H1 (cell line): Measurements from ENCODE around the gene BTBD9. TPM values are rescaled to one million over a fixed set of nuclear protein-coding genes. Genes with fewer than 3 reads are reported as not detected.

Experiments used
- CTCF ChIA-PET: fragments of 300-600 bp; sonication (Branson Sonifier 250); formaldehyde crosslinking; loops from one replicate; lab custom pipeline; 2021; ENCODE audit not compliant: partially characterized antibody; lab: Charles Lee
- POLR2A ChIA-PET: fragments of 300-600 bp; sonication (Branson Sonifier 250); formaldehyde crosslinking; loops from one replicate; lab custom pipeline; 2021; ENCODE audit warnings: inconsistent platforms; ENCODE audit not compliant: partially characterized antibody; lab: Charles Lee
- DNase-seq, 2 experiments: peaks; one replicate each; pipeline versions ENCODE4 v3.0.0 to v3.0.0-alpha.2; 2010 to 2022; ENCODE audit warnings: low spot score in 2 of 2, low read depth in 1 of 2, mixed read lengths in 1 of 2
- FAIRE-seq: peaks from 2 replicates; lab custom pipeline; 2011; peaks lifted over from hg19 to GRCh38; lab: Jason Lieb, UNC
- H2AFZ ChIP-seq: 2 replicates; pipeline ENCODE4 v1.8.1; 2012; ENCODE audit warnings: low read length, inconsistent platforms
- H2AK5ac ChIP-seq: 2 replicates; pipeline ENCODE4 v1.6.1; 2013; ENCODE audit warnings: low read depth, low read length
- H2BK120ac ChIP-seq: replicated peaks from 2 replicates; pipeline ENCODE3; 2013; ENCODE audit warnings: low read depth, low read length, inconsistent platforms
- H2BK12ac ChIP-seq: 2 replicates; pipeline ENCODE4 v1.6.1; 2013; ENCODE audit warnings: low read depth, low read length
- H2BK15ac ChIP-seq: 2 replicates; pipeline ENCODE4 v1.6.1; 2013; ENCODE audit warnings: low read length
- H2BK20ac ChIP-seq: 2 replicates; pipeline ENCODE4 v1.6.1; 2013; ENCODE audit warnings: low read length
- H2BK5ac ChIP-seq: 2 replicates; pipeline ENCODE4 v1.6.1; 2013; ENCODE audit warnings: low read depth, low read length
- H3K14ac ChIP-seq: 2 replicates; pipeline ENCODE4 v1.6.1; 2013; ENCODE audit warnings: inconsistent platforms; ENCODE audit not compliant: insufficient read length
- H3K18ac ChIP-seq: 2 replicates; pipeline ENCODE4 v1.6.1; 2013; ENCODE audit warnings: low read length; ENCODE audit errors: extremely low read depth
- H3K23ac ChIP-seq: 2 replicates; pipeline ENCODE4 v1.6.1; 2013; ENCODE audit warnings: inconsistent platforms; ENCODE audit not compliant: insufficient read length
- H3K23me2 ChIP-seq: 2 replicates; pipeline ENCODE4 v1.6.1; 2013; ENCODE audit warnings: low read depth, low read length
- H3K27ac ChIP-seq: 2 replicates; pipeline ENCODE4 v1.6.1; 2011; ENCODE audit warnings: low read depth, low read length, inconsistent platforms
- H3K27me3 ChIP-seq, 4 experiments: replicated peaks in 1 of 4; 1 replicate in 1 of 4; 2 replicates in 3 of 4; pipeline versions ENCODE4 v1.6.1 to v1.8.1; 2011 to 2013; ENCODE audit warnings: low read length in 3 of 4, mild to moderate bottlenecking in 3 of 4, inconsistent platforms in 2 of 4, mixed read lengths in 2 of 4, moderate library complexity in 1 of 4; ENCODE audit not compliant: control insufficient read depth in 3 of 4, insufficient read depth in 3 of 4; ENCODE audit errors: extremely low read depth in 1 of 4
- H3K36me3 ChIP-seq, 4 experiments: 2 replicates each; pipeline versions ENCODE4 v1.6.1 to v1.8.1; 2011 to 2013; ENCODE audit warnings: mild to moderate bottlenecking in 4 of 4, low read length in 3 of 4, moderate library complexity in 2 of 4, control low read depth in 1 of 4, inconsistent platforms in 1 of 4; ENCODE audit not compliant: insufficient read depth in 4 of 4, control insufficient read depth in 2 of 4
- H3K4ac ChIP-seq: replicated peaks from 2 replicates; pipeline ENCODE3; 2013; ENCODE audit warnings: low read length, low read depth, mixed read lengths, inconsistent platforms; ENCODE audit not compliant: insufficient read length
- H3K4me1 ChIP-seq, 4 experiments: replicated peaks in 1 of 4; 1 replicate in 1 of 4; 2 replicates in 3 of 4; pipeline versions ENCODE4 v1.6.1 to v1.8.1; 2011 to 2013; ENCODE audit warnings: low read length in 3 of 4, inconsistent platforms in 2 of 4, mixed read lengths in 1 of 4; ENCODE audit not compliant: insufficient read depth in 4 of 4, control insufficient read depth in 3 of 4
- H3K4me2 ChIP-seq, 2 experiments: 2 replicates each; pipeline versions ENCODE4 v1.6.1 to v1.8.1; 2011 to 2013; ENCODE audit warnings: low read depth in 2 of 2, low read length in 2 of 2, control low read depth in 1 of 2, inconsistent platforms in 1 of 2, mild to moderate bottlenecking in 1 of 2; ENCODE audit not compliant: insufficient read depth in 1 of 2
- H3K4me3 ChIP-seq, 4 experiments: fragments of 200-600, 300-600 bp in 1 of 4; sonication (generic), shearing (Covaris generic), sonication (Bioruptor Twin) in 1 of 4; 2 replicates each; pipeline versions ENCODE4 v1.5.1 to v1.8.1; 2011 to 2016; ENCODE audit warnings: low read length in 4 of 4, low read depth in 3 of 4, control low read depth in 2 of 4, inconsistent platforms in 2 of 4, mild to moderate bottlenecking in 2 of 4, mixed read lengths in 1 of 4, moderate library complexity in 1 of 4; ENCODE audit not compliant: insufficient read depth in 2 of 4; ENCODE audit errors: extremely low read depth in 1 of 4
- H3K56ac ChIP-seq: replicated peaks from 2 replicates; pipeline ENCODE3; 2013; ENCODE audit warnings: low read depth, mild to moderate bottlenecking, mixed read lengths, low read length, inconsistent platforms; ENCODE audit not compliant: insufficient read length
- H3K79me1 ChIP-seq: 2 replicates; pipeline ENCODE4 v1.6.1; 2013; ENCODE audit warnings: low read depth, low read length, control low read depth
- H3K79me2 ChIP-seq, 2 experiments: 2 replicates each; pipeline versions ENCODE4 v1.6.1 to v1.8.1; 2012 to 2013; ENCODE audit warnings: low read length in 2 of 2, mild to moderate bottlenecking in 2 of 2, inconsistent platforms in 1 of 2; ENCODE audit not compliant: insufficient read depth in 2 of 2, control insufficient read depth in 1 of 2
- H3K9ac ChIP-seq, 4 experiments: replicated peaks in 1 of 4; 1 replicate in 1 of 4; 2 replicates in 3 of 4; pipeline versions ENCODE4 v1.6.1 to v1.8.1; 2011 to 2013; ENCODE audit warnings: low read depth in 3 of 4, low read length in 3 of 4, control low read depth in 2 of 4, mild to moderate bottlenecking in 2 of 4, moderate library complexity in 2 of 4, inconsistent platforms in 1 of 4; ENCODE audit errors: extremely low read depth in 1 of 4
- H3K9me3 ChIP-seq, 2 experiments: 2 replicates each; pipeline versions ENCODE4 v1.6.1 to v1.8.1; 2012 to 2013; ENCODE audit warnings: mild to moderate bottlenecking in 2 of 2, moderate library complexity in 2 of 2, control low read depth in 1 of 2, inconsistent platforms in 1 of 2, low read depth in 1 of 2, low read length in 1 of 2, mixed read lengths in 1 of 2; ENCODE audit not compliant: insufficient read depth in 2 of 2
- H4K20me1 ChIP-seq, 2 experiments: replicated peaks in 1 of 2; 2 replicates each; pipeline versions ENCODE3 to v1.8.1; 2011 to 2013; ENCODE audit warnings: inconsistent platforms in 2 of 2, low read length in 2 of 2, mild to moderate bottlenecking in 1 of 2; ENCODE audit not compliant: insufficient read depth in 2 of 2, control insufficient read depth in 1 of 2
- H4K5ac ChIP-seq: 2 replicates; pipeline ENCODE4 v1.6.1; 2013; ENCODE audit warnings: low read length, low read depth, mixed read lengths, inconsistent platforms; ENCODE audit not compliant: insufficient read length
- H4K8ac ChIP-seq: 2 replicates; pipeline ENCODE4 v1.8.0; 2013; ENCODE audit warnings: mild to moderate bottlenecking, moderate library complexity, low read length, inconsistent platforms; ENCODE audit not compliant: insufficient read depth; ENCODE audit errors: extremely low read depth
- H4K91ac ChIP-seq: replicated peaks from 2 replicates; pipeline ENCODE3; 2013; ENCODE audit warnings: low read length, mixed read lengths, inconsistent platforms; ENCODE audit not compliant: insufficient read length
- FOSL1 ChIP-seq: IDR thresholded peaks from 2 replicates; pipeline ENCODE4 v1.6.1; 2011; ENCODE audit warnings: mild to moderate bottlenecking, low read depth, low read length, moderate library complexity; ENCODE audit not compliant: insufficient read depth
- PHF8 ChIP-seq: fragments of 200-600 bp; sonication (generic); conservative IDR thresholded peaks from 2 replicates; pipeline ENCODE4 v1.7.1; 2012; ENCODE audit warnings: low read depth, mild to moderate bottlenecking, inconsistent platforms, low read length, moderate library complexity
- POLR2A ChIP-seq, 2 experiments: IDR thresholded peaks; 1 replicate in 1 of 2; 2 replicates in 1 of 2; pipeline ENCODE4 v1.6.1; 2011; ENCODE audit warnings: low read depth in 2 of 2, low read length in 2 of 2, mild to moderate bottlenecking in 2 of 2; ENCODE audit errors: control extremely low read depth in 1 of 2
- ZNF274 ChIP-seq: IDR thresholded peaks from 2 replicates; pipeline ENCODE4 v1.7.0; 2012; ENCODE audit warnings: low read length, borderline replicate concordance; ENCODE audit errors: extremely low read depth
- WGBS, 2 experiments: shearing (Covaris generic) in 1 of 2; methylation state at CpG; one replicate each; pipeline versions ENCODE4 v1.1.6 to v1.1.7; 2013 to 2015; ENCODE audit warnings: low lambda C conversion rate in 2 of 2, mixed read lengths in 2 of 2, inconsistent platforms in 1 of 2, low coverage in 1 of 2, missing lambda C conversion rate in 1 of 2; ENCODE audit not compliant: insufficient replicate concordance in 2 of 2, insufficient coverage in 1 of 2, insufficient read length in 1 of 2; ENCODE audit errors: extremely low coverage in 1 of 2, missing lambda C conversion rate in 1 of 2; 5-methylcytosine and 5-hydroxymethylcytosine counted together
- polyA plus RNA-seq, 7 experiments: library from polyadenylated mRNA; depleted of rRNA in 3 of 7; stranded (reverse) in 5 of 7; unstranded in 2 of 7; fragments of >200 nt in 5 of 7; fragments of 200-250 nt in 2 of 7; gene quantifications; 1 replicate in 5 of 7; 2 replicates in 1 of 7; 4 replicates in 1 of 7; pipeline versions ENCODE4 v1.2.1 to v1.2.3, GENCODE V29; 2011 to 2013; ENCODE audit warnings: missing spikeins in 2 of 7, mixed read lengths in 2 of 7
- total RNA-seq: library from RNA; stranded (reverse); fragmentation: NEBNext Ultra II Directional; extraction: Animal tissue kit (Norgen Biotek cat#: 25700); gene quantifications from 2 replicates; pipeline ENCODE4 v1.2.1, GENCODE V29; 2021
- TF ChIP-seq, protein P1 (sequence below): IDR thresholded peaks from 2 replicates; pipeline ENCODE4 v1.6.1; 2012; ENCODE audit warnings: low read length, inconsistent platforms

The BTBD9 gene
- total and polyA plus RNA-seq, 2 of the 8 experiments (the other 6 are each of a cell fraction or from before 2014, with no cell fraction given): 0.92 to 4.1 TPM

DNA sequence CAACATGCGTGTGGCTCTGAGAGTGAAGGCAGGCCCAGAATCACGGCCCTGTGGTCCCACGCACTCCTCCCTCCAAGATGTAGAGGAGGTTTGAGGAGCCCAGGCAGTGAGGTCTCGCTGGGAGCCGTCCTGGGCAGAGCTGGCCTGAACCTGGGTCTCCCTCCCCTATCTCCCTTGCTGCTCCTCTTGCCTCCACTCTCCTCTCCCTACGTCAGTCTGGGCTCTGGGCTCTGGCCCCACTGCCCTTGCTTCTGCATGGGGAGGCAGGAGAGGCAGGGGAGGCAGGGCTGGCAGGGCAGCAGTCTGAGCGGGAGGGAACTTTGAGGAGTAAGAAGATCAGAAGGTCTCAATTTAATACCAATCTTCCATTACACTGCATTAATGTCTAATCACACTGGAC is 445.1 kb downstream of the BTBD9 start:
- Histone ChIP-seq H3K9ac (no peak overlapping the region), H3K79me1 (no peaks in the 10 kb centered on the region), H2BK5ac (no peak overlapping the region), H2BK120ac (no peak overlapping the region), H4K8ac (no peak overlapping the region), H3K23me2 (no peaks in the 10 kb centered on the region), H3K9me3 (no peaks in the 10 kb centered on the region), H4K20me1 (no peaks in the 10 kb centered on the region), H3K4me3 (no peak overlapping the region), H4K91ac (peak overlapping the region; percentile 1), H3K27ac (no peak overlapping the region), H3K4me2 (no peak overlapping the region), H3K36me3 (no peaks in the 10 kb centered on the region), H4K5ac (no peak overlapping the region), H3K23ac (no peak overlapping the region), H2BK20ac (no peak overlapping the region), H3K18ac (0 out of 2 replicates have a peak overlapping the region, but pooled peaks have one; percentile 52), H2AK5ac (no peak overlapping the region), H3K79me2 (no peaks in the 10 kb centered on the region), H3K4ac (no peak overlapping the region), H3K27me3 (no peaks in the 10 kb centered on the region), H2BK15ac (no peak overlapping the region), H2BK12ac (no peak overlapping the region), H3K14ac (no peak overlapping the region), H3K4me1 (peaks cover 6 to 20% (median 15%) of the 10 kb centered on the region in 4 experiments), H3K56ac (no peak overlapping the region), H2AFZ (no peak overlapping the region)
- CTCF ChIA-PET: interaction anchor here (1.1 to 2.1 kb wide), 4 partner anchors 17 to 376 kb away, joined by 3 to 6 read pairs (median 4); no protein-coding TSS in a partner anchor
- 89% methylated on average over 7 of the region's 7 CpGs; no CpG with 5 or more reads in 1 of the 2 experiments for WGBS, 2 experiments
- POLR2A ChIA-PET: no interaction called here
- TF ChIP-seq FOSL1: no peak
- TF ChIP-seq, protein P1, sequence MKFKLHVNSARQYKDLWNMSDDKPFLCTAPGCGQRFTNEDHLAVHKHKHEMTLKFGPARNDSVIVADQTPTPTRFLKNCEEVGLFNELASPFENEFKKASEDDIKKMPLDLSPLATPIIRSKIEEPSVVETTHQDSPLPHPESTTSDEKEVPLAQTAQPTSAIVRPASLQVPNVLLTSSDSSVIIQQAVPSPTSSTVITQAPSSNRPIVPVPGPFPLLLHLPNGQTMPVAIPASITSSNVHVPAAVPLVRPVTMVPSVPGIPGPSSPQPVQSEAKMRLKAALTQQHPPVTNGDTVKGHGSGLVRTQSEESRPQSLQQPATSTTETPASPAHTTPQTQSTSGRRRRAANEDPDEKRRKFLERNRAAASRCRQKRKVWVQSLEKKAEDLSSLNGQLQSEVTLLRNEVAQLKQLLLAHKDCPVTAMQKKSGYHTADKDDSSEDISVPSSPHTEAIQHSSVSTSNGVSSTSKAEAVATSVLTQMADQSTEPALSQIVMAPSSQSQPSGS: no peak
- TF ChIP-seq POLR2A (IDR thresholded peaks at IDR 0.05; ENCODE audit: control extremely low read depth in 1 of 2, low read depth in 2 of 2, low read length in 2 of 2): no peak
- no peak for TF ChIP-seq PHF8
- no peak for TF ChIP-seq ZNF274
- peak in 1 of 2 experiments; percentile 43 for DNase-seq
- FAIRE-seq: no peak
